Measurements from ENCODE around the gene DCBLD2.

Gene DCBLD2, protein sequence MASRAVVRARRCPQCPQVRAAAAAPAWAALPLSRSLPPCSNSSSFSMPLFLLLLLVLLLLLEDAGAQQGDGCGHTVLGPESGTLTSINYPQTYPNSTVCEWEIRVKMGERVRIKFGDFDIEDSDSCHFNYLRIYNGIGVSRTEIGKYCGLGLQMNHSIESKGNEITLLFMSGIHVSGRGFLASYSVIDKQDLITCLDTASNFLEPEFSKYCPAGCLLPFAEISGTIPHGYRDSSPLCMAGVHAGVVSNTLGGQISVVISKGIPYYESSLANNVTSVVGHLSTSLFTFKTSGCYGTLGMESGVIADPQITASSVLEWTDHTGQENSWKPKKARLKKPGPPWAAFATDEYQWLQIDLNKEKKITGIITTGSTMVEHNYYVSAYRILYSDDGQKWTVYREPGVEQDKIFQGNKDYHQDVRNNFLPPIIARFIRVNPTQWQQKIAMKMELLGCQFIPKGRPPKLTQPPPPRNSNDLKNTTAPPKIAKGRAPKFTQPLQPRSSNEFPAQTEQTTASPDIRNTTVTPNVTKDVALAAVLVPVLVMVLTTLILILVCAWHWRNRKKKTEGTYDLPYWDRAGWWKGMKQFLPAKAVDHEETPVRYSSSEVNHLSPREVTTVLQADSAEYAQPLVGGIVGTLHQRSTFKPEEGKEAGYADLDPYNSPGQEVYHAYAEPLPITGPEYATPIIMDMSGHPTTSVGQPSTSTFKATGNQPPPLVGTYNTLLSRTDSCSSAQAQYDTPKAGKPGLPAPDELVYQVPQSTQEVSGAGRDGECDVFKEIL

GRCh38 chr3:98901392-98902350 is at the start of gene DCBLD2:
Gene DCBLD2 (minus strand): TSS chr3:98901695. CDS start chr3:98901326, 369 bp downstream.
- DNase-seq (ENCODE audit: low spot score) = peak; percentile 98

GRCh38 chr3:98945666-98946065 is 44.2 kb upstream of the DCBLD2 start:
- no peak for DNase-seq (ENCODE audit: low spot score)

DNA sequence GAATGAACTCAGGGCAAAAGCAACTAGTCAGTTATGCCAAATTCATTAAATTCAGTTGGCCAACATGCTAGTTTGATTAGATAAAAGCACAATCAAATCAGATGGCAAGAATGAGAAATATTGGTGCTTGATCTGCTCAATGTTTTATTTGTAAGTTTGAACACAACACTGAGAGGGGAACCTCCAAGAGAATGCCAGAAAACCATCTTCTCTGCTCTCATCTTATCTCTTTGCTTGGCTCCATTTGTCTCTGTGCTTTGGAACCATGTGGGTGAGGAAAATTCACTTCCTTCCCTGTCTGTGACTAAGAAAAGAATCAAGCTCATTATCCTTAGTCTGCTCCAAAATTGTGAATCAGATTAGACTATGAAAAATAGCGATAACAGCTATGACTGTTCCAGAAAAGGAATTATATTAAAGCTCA is 43.6 kb upstream of the DCBLD2 start:
- DNase-seq (ENCODE audit: low spot score) = no peak

DNA sequence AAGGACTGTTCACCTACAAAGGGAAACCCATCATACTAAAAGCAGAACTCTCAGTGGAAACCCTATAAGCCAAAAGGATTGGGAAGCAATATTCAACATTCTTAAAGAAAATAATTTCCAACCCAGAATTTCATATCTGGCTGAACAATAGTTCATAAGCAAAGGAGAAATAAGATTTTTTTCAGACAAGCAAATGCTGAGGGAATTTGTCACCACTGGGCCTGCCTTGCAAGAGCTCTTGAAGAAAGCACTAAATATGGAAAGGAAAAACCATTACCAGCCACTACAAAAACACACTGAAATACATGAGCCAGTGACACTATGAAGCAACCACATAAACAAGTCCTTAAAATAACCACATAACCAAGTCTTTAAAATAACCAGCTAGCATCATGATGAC is 28.9 kb upstream of the DCBLD2 start:
- DNase-seq (ENCODE audit: low spot score) = no peak

DNA sequence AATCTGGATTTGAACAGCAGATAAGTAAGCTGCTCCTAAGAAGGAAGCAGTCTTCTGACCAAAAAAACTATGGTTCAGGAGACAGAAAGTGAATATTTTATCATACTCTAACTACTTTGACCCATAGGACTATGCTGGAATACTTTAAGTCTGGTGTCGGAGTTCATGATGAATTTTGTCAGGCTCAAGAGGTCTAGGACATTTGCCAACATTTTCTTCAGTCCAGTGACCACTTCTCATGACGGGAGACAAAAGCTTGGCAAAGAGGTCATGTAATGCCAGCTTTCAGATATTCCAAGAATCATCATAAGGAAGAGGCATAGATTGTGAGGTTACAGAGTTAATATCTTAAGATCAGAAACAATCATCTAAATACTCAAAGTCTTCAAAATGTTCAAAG is 20.5 kb upstream of the DCBLD2 start:
- no peak for DNase-seq (ENCODE audit: low spot score)

DNA sequence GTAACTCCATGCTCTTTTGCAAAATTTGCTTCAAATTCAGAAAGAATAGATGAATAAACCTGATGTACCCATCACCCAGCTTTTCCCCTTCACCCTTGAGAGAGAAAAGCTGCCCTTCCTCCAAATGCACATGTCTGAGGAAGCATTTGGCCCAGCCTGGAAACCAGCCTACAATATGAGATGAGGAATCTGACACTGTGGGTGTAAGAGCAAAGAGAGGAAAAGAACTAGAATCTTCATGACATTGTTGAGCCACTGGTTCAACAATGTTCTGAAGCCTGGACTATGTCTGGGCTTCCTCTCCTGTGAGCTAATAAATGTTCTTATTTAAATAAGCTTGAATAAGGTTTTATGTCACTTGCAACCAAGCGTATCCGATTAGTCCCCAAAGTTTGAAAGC is 18.7 kb upstream of the DCBLD2 start:
- no peak for DNase-seq (ENCODE audit: low spot score)

DNA sequence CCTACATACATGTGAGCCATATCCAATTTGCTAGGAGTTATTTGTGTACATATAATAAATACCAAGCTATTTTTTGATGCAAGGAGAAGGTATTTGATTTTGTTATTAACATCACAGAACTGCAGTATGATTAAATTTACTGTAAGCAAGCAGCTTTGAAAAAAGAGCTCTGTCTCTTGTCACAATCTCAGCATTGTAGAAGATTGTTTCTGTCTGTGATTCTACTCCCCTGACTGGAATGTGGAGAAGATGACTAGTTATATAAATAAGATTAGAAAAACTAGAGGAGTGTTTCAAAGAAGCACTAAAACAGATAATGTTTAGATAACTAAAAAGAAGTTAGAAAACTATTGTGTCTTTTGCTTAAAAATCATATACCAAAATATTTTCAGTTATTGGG is 17.1 kb upstream of the DCBLD2 start:
- no peak for DNase-seq (ENCODE audit: low spot score)

GRCh38 chr3:98917608-98918007 is 16.1 kb upstream of the DCBLD2 start:
- no peak for DNase-seq (ENCODE audit: low spot score)

GRCh38 chr3:98914210-98915080 is 12.9 kb upstream of the DCBLD2 start:
- no peak for DNase-seq (ENCODE audit: low spot score)

DNA sequence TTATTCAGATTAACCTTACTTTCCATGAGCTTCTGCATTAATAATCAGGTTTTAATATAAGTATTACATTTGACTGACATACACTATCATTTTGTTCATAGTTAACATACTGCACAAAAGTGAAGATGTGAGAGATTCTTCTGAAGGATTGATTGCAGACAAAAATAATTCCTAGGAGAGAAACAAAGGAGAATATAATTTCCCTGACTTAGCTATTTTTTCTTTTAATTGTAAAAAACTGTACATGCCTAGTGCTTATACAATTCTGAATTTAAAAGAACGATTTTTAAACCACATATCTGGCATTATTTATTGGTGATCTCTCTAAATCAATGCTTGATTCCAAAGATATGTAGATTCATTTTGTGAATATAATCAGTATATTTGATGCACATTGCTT is 11.0 kb upstream of the DCBLD2 start:
- DNase-seq (ENCODE audit: low spot score) = no peak

- peak; percentile 42 for DNase-seq (ENCODE audit: low spot score)
These were observed 4.7 kb upstream of the DCBLD2 start for GRCh38 chr3:98906230-98906629.

DNA sequence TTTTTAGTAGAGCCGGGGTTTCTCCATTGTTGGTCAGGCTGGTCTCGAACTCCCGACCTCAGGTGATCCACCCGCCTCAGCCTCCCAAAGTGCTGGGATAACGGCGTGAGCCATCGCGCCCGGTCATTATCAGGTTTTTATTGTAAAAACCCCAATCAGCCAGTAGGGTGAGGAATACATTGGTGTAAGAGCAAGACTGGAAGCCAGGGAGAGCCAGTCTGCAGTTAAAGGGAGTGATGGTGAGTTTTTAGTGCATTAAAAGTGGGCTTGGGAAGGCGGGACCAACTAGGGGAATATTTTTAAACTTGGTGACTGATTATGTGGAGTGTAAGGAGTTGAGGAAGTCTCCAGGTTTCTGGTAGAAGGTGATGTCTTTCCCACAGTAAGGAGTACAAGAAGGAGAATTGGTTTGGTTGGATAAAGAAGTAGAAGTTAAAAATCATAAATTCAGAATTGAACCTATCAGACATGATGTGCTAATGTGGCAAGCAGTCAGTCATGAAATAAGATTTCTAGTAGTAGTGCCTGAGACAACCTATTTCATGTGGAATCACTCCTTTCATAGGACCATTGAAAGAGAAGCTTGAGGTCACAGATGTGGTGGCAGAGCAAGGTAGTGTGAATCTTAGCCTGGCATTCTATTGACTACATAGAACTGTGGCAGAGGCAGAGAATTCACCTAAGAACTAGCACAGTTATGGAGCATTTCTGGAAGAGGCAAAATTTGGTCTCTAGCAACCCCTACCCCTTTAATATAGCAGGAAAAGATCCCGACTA is 2.4 kb upstream of the DCBLD2 start:
- no peak for DNase-seq (ENCODE audit: low spot score)

- DNase-seq (ENCODE audit: low spot score) = no peak
These were observed 1.6 kb upstream of the DCBLD2 start for GRCh38 chr3:98903099-98903498.

DNA sequence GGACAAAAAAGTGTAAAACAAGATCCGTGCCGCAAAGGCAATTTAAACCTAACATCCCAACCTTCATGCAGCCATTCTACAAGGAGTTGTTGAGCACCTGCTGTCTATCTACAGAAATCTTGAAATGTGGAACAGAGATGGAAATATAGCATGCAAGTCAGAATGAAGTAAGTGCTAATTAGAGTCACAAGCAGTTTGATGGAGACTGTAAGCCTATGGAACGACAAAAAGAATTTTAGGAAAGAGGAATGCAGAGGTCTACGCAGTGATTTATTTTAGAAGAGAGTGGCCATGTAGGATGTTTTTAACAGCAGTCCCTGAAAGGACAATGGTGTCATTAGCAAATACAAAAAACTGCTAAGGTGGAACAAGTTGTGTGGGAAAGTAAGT is 851 bp upstream of the DCBLD2 start:
- peak; percentile 13 for DNase-seq (ENCODE audit: low spot score)

DNA sequence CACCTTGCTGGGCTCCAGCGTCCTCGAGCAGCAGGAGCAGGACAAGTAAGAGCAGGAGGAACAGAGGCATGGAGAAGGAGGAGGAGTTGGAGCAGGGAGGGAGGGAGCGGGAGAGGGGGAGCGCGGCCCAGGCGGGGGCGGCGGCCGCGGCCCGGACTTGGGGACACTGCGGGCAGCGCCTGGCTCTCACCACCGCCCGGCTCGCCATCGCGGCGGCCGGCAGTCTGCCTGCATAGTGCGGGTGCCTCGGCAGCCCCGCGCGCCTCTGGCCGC is 440 bp downstream of the DCBLD2 start:
- peak; percentile 71 for DNase-seq (ENCODE audit: low spot score)

GRCh38 chr3:98900265-98901118 is 1.0 kb downstream of the DCBLD2 start:
- DNase-seq (ENCODE audit: low spot score) = no peak

DNA sequence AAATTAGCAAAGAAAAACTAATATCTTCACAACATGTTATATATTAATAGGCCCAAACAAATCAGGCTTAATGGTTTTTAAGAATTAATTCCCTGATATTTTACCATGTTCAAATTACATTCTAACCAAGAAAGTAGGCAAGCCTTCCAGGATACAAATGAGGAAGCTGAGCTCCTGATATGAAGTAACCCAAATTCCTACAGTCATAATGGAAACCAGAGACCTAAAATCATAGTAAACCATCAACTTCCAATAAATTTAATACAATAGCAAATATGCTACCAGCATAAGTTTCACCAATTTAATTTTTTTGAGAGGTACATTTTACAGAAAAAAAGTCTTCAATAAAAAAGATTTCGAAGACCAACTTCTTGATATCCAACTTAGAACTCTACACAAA is 3.8 kb downstream of the DCBLD2 start:
- DNase-seq (ENCODE audit: low spot score) = no peak

DNA sequence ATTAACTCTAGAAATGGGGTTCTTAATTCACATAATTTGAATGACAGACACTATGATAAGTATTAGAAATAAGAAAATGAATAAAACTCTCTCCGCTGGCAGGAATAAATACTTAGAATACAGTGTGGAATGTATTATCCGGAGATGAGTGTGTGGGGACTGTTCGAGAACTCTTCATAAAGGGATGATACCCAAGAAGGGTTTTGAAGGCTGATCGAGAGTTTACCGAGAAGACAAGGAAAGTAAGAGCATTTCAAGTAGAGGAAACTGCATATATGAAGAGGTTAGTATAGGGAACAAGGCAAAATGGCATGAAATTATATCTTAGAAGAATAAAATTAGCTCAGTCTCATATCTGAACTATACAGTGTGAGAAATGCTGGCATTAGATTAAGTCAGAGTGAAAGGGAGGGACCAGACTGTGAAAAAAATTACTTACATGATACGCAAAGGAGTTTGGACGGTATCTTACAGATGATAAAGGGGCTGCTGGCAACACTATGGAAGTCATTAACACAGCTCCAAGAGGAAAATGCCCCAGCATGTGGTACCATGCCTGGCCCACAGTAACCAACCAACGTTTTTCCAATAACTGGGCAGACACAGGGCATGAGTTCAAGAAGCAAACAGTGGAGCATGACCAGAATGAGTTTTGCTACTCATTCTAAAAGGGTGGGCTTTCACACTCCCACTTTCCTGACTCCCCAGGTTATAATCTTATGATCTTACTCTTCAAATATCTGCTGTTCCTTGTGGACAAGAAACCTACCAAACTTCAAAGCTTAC is 6.5 kb downstream of the DCBLD2 start:
- no peak for DNase-seq (ENCODE audit: low spot score)

- DNase-seq (ENCODE audit: low spot score) = no peak
These were observed 7.8 kb downstream of the DCBLD2 start for GRCh38 chr3:98893740-98894139.

All from RKO (cell line).